Nephron progenitor cell (in vitro differentiated cells): Measurements from ENCODE around the gene SP140L.
"Not testable (repeated sequence)": the region's sequence is repeated elsewhere in the genome, so short reads cannot be mapped to it uniquely, and the experiment has no call there.

Experiments
- DNase-seq: peaks from one replicate; pipeline ENCODE4 v3.0.0; 2021
- H3K27ac Mint-ChIP-seq: 2 replicates; pipeline ENCODE4 v1.8.0; 2021; ENCODE audit warnings: mild to moderate bottlenecking, moderate library complexity, mixed read lengths
- H3K27me3 Mint-ChIP-seq: 2 replicates; pipeline ENCODE4 v1.8.0; 2021; ENCODE audit warnings: mild to moderate bottlenecking, low read depth, mixed read lengths; ENCODE audit not compliant: poor library complexity
- H3K36me3 Mint-ChIP-seq: 2 replicates; pipeline ENCODE4 v1.8.0; 2021; ENCODE audit warnings: low read depth, mixed read lengths
- H3K4me1 Mint-ChIP-seq: 2 replicates; pipeline ENCODE4 v1.8.0; 2021; ENCODE audit warnings: mixed read lengths
- H3K4me3 Mint-ChIP-seq: 2 replicates; pipeline ENCODE4 v1.8.0; 2021; ENCODE audit warnings: mild to moderate bottlenecking, moderate library complexity, mixed read lengths
- H3K9me3 Mint-ChIP-seq: 2 replicates; pipeline ENCODE4 v1.8.0; 2021; ENCODE audit warnings: mild to moderate bottlenecking, moderate library complexity, mixed read lengths
- TF ChIP-seq, protein P1 (sequence below): fragments of 200-600 bp; sonication (generic); IDR thresholded peaks from 2 replicates; pipeline ENCODE4 v1.5.0; 2021; ENCODE audit warnings: antibody characterized with exemption

SP140L gene

DNA sequence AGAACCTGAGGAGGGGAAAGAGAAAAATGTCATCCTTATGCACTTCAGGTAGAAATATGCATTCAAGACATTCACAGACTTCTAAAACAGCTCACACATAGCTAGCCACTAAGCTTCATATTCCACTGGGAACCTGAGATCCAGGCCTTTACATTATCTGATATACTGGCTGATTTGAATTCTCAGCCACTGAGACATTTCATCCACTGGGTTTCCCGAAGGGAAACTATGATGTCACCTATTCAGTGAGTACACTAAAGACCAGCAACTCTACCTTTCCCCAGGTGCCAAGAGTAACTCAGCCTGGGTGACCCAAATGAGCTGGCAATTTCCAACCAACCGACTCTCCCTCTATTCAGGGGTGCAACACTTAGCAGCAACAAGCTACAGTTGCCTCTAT is 67.3 kb downstream of the SP140L start:
- Mint-ChIP-seq H3K4me3 (no peak overlapping the region), H3K9me3 (peaks cover 16% of the 10 kb centered on the region), H3K27me3 (peaks cover 8% of the 10 kb centered on the region), H3K36me3 (no peaks in the 10 kb centered on the region), H3K27ac (no peak overlapping the region), H3K4me1 (no peaks in the 10 kb centered on the region)
- TF ChIP-seq, protein P1, sequence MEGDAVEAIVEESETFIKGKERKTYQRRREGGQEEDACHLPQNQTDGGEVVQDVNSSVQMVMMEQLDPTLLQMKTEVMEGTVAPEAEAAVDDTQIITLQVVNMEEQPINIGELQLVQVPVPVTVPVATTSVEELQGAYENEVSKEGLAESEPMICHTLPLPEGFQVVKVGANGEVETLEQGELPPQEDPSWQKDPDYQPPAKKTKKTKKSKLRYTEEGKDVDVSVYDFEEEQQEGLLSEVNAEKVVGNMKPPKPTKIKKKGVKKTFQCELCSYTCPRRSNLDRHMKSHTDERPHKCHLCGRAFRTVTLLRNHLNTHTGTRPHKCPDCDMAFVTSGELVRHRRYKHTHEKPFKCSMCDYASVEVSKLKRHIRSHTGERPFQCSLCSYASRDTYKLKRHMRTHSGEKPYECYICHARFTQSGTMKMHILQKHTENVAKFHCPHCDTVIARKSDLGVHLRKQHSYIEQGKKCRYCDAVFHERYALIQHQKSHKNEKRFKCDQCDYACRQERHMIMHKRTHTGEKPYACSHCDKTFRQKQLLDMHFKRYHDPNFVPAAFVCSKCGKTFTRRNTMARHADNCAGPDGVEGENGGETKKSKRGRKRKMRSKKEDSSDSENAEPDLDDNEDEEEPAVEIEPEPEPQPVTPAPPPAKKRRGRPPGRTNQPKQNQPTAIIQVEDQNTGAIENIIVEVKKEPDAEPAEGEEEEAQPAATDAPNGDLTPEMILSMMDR = no peak
- no peak for DNase-seq

DNA sequence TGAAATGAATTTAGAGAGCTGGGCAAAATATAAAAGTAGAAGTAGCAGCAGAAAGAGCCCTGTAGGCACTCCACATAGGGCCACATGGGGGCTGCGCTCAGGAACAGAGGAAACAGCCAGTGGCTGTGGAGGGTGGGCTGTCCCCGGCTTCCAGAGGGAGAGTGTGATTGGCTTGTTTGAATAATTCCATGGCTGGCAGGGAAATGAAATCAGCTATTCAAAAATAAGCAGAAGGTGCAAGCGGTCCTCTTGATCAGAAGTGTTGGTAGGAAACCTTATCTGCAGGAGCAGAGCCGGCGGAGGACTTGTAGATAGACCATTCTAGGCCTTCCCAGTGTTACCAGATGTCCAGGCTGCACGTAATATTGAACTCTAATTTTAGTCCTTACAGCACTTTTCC is 71.7 kb downstream of the SP140L start:
- H3K27me3 Mint-ChIP-seq, H3K4me3 Mint-ChIP-seq, H3K27ac Mint-ChIP-seq, H3K4me1 Mint-ChIP-seq, DNase-seq, H3K36me3 Mint-ChIP-seq: not testable (repeated sequence)
- peaks cover 16% of the 10 kb centered on the region for H3K9me3 Mint-ChIP-seq

DNA sequence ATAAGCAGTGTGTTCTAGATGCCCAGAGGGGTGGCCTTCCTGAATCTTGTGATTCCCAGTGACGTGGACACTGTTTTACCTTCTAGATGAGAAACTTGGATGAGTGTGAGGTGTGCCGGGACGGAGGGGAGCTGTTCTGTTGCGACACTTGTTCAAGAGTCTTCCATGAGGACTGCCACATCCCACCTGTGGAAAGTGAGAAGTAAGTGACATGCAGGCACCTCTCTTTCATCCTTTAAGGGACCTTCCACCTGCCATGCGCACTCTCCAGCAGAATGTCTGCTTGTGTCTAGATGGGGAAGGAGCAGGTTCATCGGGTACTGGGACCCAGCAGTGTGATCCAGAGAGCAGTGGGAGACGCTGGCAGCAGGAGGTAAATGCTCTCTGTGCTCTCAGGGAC is 73.0 kb downstream of the SP140L start:
- Mint-ChIP-seq H3K27me3 (peaks cover 8% of the 10 kb centered on the region), H3K4me1 (no peaks in the 10 kb centered on the region), H3K36me3 (no peaks in the 10 kb centered on the region), H3K4me3 (no peak overlapping the region), H3K27ac (no peak overlapping the region), H3K9me3 (peaks cover 16% of the 10 kb centered on the region)
- no peak for DNase-seq
- TF ChIP-seq, protein P1 = no peak

DNA sequence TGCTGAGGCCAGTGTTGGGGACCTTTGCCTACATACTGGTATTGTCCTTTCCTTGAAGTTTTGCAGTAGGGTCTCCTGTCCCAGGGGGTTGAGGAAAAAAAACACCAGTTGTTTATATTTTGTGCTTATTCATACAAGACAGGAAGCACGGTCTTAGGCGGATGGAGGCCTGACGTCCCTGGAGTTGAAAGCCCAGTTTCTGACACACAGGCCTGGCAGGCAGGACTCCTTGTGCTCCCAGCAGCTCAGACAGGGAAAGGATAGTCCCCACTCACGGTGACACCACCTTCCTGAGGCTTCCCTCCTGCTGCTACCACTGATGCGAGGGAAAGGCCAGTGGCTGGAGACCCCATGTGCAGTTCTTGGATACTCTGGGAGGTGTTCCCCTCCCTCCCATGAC is 73.5 kb downstream of the SP140L start:
- Mint-ChIP-seq H3K27me3 (peaks cover 8% of the 10 kb centered on the region), H3K36me3 (no peaks in the 10 kb centered on the region), H3K27ac (no peak overlapping the region), H3K4me1 (no peaks in the 10 kb centered on the region), H3K9me3 (peaks cover 14% of the 10 kb centered on the region), H3K4me3 (no peak overlapping the region)
- DNase-seq = no peak
- TF ChIP-seq, protein P1 = no peak

DNA sequence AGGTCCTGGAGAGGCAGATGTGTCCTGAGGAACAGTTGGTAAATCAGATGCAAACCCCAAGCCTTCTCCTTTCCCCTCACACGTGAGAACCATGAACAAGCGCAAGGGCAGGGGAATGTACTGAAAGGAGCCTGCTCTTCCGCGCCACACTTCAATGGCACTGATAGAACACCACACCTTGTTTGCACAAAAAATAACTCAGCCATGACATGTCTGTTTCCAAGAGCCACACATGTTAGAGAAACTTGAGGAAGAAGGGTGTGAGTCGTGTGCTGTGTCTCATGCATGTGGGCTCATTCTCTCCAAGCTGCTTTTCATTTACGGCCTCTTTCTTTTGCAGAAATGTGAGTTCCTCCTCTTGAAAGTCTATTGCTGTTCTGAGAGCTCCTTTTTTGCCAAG is 74.0 kb downstream of the SP140L start:
- not testable (repeated sequence) for H3K36me3 Mint-ChIP-seq, H3K27ac Mint-ChIP-seq, H3K4me1 Mint-ChIP-seq, H3K9me3 Mint-ChIP-seq, DNase-seq, H3K4me3 Mint-ChIP-seq
- peaks cover 11% of the 10 kb centered on the region for H3K27me3 Mint-ChIP-seq

DNA sequence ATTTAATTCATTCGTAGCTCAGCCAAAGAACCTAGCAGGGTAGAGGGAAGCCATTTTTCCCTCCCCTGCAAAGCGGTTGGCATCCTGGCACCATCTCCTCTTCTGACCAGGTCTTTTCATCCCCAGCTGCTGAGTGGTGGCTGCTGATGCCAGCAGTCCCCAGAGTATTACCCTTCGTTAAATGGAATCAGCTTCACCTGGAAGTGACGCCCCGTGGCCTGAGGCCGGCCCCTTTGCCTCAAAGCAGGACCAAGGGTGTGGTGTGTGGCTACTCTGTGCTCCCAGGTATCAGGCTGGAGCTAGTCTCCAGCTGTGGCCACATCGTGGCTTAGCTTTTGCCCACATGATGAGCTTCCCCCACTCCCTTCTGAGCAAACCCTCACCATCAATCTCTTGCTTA is 76.8 kb downstream of the SP140L start:
- Mint-ChIP-seq H3K4me3 (no peak overlapping the region), H3K36me3 (no peaks in the 10 kb centered on the region), H3K4me1 (no peaks in the 10 kb centered on the region), H3K27ac (no peak overlapping the region), H3K27me3 (peaks cover 20% of the 10 kb centered on the region), H3K9me3 (no peaks in the 10 kb centered on the region)
- TF ChIP-seq, protein P1 = no peak
- DNase-seq = no peak

DNA sequence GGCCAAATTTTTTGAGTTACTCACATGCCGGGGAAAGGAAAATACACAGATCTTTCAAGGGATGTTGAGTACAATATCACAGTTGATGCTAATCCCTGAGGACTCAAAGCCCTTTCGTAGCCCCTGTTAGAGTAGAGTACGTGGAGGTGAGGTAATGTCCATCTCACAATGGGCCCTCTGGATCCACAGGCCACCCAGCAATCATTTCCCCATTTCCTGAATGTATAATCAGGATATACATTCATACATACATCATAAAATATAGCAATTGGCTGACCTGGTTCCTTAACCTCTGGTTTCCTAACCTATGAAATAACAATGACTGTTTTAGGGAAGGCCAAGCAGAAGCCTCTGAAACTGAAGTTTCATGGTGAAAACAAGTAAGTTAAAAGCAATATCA is 78.8 kb downstream of the SP140L start:
- H3K9me3 Mint-ChIP-seq = no peaks in the 10 kb centered on the region
- no peak overlapping the region for H3K4me3 Mint-ChIP-seq
- no peak overlapping the region for H3K27ac Mint-ChIP-seq
- TF ChIP-seq, protein P1 = no peak
- DNase-seq = no peak
- no peaks in the 10 kb centered on the region for H3K36me3 Mint-ChIP-seq
- peaks cover 33% of the 10 kb centered on the region for H3K27me3 Mint-ChIP-seq
- no peaks in the 10 kb centered on the region for H3K4me1 Mint-ChIP-seq
